Stimulated activated naive CD8-positive, alpha-beta T cell treated with anti-CD3 and anti-CD28 coated beads, Interleukin-15, Interleukin-2, amounts not matched to agents 100 ng/mL and 50 ng/mL, for 24 hours (primary cell): ENCODE data around the gene ATAD1.
"Not testable (repeated sequence)": the region's sequence is repeated elsewhere in the genome, so short reads cannot be mapped to it uniquely, and the experiment has no call there.

Experiments
- H3K27ac Mint-ChIP-seq: one replicate; pipeline ENCODE4 v1.8.0; 2021; ENCODE audit warnings: mild to moderate bottlenecking, mixed read lengths
- H3K27me3 Mint-ChIP-seq: one replicate; pipeline ENCODE4 v1.8.0; 2021; ENCODE audit warnings: mixed read lengths
- H3K36me3 Mint-ChIP-seq: one replicate; pipeline ENCODE4 v1.8.0; 2021; ENCODE audit warnings: low read depth, mixed read lengths
- H3K4me1 Mint-ChIP-seq: one replicate; pipeline ENCODE4 v1.8.0; 2021; ENCODE audit warnings: low read depth, mixed read lengths
- H3K4me3 Mint-ChIP-seq: one replicate; pipeline ENCODE4 v1.8.0; 2021; ENCODE audit warnings: mild to moderate bottlenecking, mixed read lengths
- H3K9me3 Mint-ChIP-seq: one replicate; pipeline ENCODE4 v1.8.0; 2021; ENCODE audit warnings: mixed read lengths

The ATAD1 gene, protein sequence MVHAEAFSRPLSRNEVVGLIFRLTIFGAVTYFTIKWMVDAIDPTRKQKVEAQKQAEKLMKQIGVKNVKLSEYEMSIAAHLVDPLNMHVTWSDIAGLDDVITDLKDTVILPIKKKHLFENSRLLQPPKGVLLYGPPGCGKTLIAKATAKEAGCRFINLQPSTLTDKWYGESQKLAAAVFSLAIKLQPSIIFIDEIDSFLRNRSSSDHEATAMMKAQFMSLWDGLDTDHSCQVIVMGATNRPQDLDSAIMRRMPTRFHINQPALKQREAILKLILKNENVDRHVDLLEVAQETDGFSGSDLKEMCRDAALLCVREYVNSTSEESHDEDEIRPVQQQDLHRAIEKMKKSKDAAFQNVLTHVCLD

DNA sequence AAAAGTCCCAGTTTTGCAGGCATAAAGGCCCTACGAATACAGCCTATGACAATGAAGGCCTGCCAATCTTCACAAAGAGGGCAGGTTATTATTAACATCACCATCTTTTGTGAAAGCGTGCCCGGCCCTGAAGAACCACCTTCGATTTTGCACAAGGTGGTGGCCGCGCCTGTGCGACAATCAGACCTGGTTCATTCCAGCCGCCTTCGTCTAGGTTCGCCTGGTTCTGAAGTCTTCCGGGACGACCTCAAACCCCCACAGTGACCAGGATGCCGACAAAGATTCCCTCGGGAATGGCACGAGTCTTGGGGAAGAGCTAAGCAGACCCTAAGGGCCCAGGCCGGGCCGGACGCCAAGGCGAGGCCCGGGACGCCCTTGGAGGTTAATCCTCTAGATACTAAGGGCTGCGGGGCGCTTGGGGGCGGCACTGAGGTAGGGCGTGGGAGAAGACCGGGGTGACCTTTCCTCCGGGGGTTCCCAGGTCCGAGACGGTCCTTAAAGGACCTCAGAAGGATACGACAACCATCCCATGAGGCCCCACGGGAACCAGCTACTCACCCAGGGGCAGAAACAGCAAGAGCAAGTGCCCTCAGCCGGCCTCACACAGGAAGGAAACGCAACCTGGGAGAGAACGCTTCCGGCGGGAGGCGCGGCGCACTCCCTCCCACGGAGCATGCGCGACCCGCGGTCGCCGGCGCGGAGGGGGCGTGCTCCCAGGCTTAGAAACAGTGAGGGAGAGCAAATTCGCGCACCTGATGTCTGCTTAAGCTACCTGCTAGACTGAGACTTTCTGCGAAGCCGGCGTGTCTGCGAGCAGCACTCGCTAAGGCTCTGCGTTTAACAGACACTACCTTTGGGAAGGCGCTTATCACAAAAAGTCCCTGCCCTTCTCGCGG lies at the start of gene ATAD1:
Gene ATAD1, minus strand, starts transcription at position 618 of the 896 bp plus-strand sequence. CDS start 3,627 bp downstream, outside the sequence.
- H3K27me3 Mint-ChIP-seq = no peaks in the 10 kb centered on the region
- H3K4me3 Mint-ChIP-seq = peak within 1 kb of the TSS; percentile 91
- H3K36me3 Mint-ChIP-seq = peaks cover 14% of the 10 kb centered on the region
- peak within 1 kb of the TSS; percentile 97 for H3K27ac Mint-ChIP-seq
- peaks cover 33% of the 10 kb centered on the region for H3K4me1 Mint-ChIP-seq
- H3K9me3 Mint-ChIP-seq = no peaks in the 10 kb centered on the region

DNA sequence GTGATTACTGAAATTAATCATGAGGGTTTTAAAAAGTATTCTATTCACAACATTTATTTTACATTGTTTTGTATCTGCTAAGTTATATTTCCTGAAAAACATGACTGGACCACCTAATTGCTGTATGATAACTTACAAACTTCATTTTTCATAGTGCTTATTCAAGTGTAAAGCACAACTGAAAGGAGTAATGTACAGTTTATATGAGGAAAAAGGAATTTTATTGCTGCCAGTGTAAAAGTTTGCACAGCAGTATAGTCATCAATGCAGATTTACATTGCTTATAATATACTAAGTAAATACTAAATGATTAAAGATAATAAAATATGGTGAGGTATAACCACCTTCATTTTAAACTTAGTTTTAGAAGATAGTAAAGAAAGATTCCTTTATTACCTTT lies 49.4 kb upstream of the ATAD1 start:
- H3K36me3 Mint-ChIP-seq = peaks cover 24% of the 10 kb centered on the region
- H3K4me1 Mint-ChIP-seq = peaks cover 58% of the 10 kb centered on the region
- no peaks in the 10 kb centered on the region for H3K9me3 Mint-ChIP-seq
- no peaks in the 10 kb centered on the region for H3K27me3 Mint-ChIP-seq
- peak overlapping the region; percentile 91 for H3K4me3 Mint-ChIP-seq
- no peak overlapping the region for H3K27ac Mint-ChIP-seq

DNA sequence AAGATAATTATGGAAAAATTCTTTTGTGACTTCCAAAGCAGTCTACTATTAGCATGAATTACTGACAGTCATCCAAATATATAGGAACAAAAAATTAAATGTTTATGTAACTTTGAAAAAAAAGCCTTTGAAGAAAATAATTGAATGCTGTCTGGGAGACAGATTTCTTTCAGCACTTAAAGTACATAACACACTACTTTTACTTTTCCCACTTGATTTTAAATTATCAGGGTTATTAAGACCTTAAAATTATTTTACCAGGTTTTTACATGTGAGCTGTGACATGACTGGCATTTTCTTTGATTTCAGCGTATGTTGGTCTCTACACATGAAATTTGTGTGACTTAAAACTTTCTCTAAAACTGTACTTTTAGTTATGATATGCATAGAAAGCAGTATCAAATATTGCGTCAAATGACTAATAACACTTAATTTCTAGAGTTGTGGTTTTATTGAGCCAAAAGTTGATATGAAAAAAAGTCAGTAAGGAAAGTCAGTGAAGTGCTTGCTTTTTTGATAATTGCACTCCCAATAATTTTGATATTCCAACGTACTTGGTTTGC lies 48.5 kb upstream of the ATAD1 start:
- Mint-ChIP-seq H3K27ac (peak overlapping the region; percentile 46), H3K4me1 (peaks cover 59% of the 10 kb centered on the region), H3K36me3 (peaks cover 24% of the 10 kb centered on the region), H3K9me3 (no peaks in the 10 kb centered on the region), H3K4me3 (peak overlapping the region; percentile 91), H3K27me3 (no peaks in the 10 kb centered on the region)

DNA sequence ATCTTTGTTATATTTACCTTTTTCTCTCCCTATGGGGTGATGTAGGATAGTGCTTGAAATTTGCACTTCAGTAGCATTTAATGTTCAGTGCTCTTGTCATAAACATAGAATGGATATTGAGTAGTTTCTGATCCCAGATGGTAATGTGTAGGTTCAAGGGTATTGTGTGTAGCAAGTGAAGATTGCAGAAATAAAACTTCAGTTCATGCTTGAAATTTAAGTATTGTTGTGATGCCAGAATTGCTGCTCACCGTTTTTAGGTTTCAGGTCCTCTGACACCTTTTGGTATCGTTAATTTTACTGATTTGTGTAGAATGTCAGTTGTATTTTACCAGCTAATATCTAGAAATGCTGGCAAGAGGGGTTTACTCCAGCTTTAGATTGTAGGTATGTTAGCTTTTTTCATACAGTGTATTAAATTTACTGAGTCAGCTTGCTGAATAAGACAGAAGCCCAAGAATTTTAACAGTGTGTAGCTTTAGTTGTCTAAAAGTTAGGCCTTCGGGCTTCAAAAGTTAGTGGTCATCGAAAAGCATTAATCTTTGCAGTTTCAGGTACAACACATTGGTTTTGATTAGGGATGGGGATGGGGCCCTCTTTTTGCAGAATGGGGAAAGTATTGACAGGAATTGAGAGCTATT lies 47.3 kb upstream of the ATAD1 start:
- peaks cover 61% of the 10 kb centered on the region for H3K4me1 Mint-ChIP-seq
- peak overlapping the region; percentile 91 for H3K4me3 Mint-ChIP-seq
- no peaks in the 10 kb centered on the region for H3K9me3 Mint-ChIP-seq
- peak overlapping the region; percentile 87 for H3K27ac Mint-ChIP-seq
- peaks cover 24% of the 10 kb centered on the region for H3K36me3 Mint-ChIP-seq
- no peaks in the 10 kb centered on the region for H3K27me3 Mint-ChIP-seq

DNA sequence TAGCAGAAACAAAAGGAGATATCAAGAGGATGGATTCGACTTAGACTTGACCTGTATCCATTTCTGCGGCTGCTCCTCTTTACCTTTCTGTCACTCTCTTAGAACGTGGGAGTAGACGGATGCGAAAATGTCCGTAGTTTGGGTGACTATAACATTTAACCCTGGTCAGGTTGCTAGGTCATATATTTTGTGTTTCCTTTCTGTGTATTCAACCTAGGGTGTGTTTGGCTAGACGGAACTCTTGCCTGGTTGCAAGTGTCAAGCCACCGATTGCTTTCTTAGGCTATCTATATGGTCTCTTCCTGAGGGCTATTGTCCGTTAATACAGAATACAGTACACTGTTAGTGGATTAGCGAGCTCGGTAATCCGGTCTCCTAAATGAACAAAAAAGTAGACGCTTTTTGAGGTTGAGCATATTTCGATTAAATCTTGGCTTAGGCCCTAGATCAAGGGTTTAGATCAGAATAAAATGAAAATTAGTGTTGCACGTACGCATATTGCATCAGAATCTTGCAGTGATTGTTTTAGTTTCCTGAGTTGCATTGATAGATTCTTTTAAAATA lies 46.6 kb upstream of the ATAD1 start:
- Mint-ChIP-seq H3K27me3 (no peaks in the 10 kb centered on the region), H3K4me1 (peaks cover 58% of the 10 kb centered on the region), H3K9me3 (no peaks in the 10 kb centered on the region), H3K36me3 (peaks cover 24% of the 10 kb centered on the region), H3K4me3 (peak overlapping the region; percentile 91), H3K27ac (peak overlapping the region; percentile 87)

DNA sequence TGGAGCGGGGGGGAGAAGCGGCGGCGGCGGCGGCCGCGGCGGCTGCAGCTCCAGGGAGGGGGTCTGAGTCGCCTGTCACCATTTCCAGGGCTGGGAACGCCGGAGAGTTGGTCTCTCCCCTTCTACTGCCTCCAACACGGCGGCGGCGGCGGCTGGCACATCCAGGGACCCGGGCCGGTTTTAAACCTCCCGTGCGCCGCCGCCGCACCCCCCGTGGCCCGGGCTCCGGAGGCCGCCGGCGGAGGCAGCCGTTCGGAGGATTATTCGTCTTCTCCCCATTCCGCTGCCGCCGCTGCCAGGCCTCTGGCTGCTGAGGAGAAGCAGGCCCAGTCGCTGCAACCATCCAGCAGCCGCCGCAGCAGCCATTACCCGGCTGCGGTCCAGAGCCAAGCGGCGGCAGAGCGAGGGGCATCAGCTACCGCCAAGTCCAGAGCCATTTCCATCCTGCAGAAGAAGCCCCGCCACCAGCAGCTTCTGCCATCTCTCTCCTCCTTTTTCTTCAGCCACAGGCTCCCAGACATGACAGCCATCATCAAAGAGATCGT lies 46.0 kb upstream of the ATAD1 start:
- H3K36me3 Mint-ChIP-seq = peaks cover 21% of the 10 kb centered on the region
- H3K4me3 Mint-ChIP-seq = peak overlapping the region; percentile 91
- not testable (repeated sequence) for H3K9me3 Mint-ChIP-seq, H3K27me3 Mint-ChIP-seq
- H3K27ac Mint-ChIP-seq = peak overlapping the region; percentile 87
- H3K4me1 Mint-ChIP-seq = peaks cover 54% of the 10 kb centered on the region

DNA sequence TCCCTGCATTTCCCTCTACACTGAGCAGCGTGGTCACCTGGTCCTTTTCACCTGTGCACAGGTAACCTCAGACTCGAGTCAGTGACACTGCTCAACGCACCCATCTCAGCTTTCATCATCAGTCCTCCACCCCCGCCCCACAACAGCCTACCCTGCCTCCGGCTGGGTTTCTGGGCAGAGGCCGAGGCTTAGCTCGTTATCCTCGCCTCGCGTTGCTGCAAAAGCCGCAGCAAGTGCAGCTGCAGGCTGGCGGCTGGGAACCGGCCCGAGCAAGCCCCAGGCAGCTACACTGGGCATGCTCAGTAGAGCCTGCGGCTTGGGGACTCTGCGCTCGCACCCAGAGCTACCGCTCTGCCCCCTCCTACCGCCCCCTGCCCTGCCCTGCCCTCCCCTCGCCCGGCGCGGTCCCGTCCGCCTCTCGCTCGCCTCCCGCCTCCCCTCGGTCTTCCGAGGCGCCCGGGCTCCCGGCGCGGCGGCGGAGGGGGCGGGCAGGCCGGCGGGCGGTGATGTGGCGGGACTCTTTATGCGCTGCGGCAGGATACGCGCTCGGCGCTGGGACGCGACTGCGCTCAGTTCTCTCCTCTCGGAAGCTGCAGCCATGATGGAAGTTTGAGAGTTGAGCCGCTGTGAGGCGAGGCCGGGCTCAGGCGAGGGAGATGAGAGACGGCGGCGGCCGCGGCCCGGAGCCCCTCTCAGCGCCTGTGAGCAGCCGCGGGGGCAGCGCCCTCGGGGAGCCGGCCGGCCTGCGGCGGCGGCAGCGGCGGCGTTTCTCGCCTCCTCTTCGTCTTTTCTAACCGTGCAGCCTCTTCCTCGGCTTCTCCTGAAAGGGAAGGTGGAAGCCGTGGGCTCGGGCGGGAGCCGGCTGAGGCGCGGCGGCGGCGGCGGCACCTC lies 45.3 kb upstream of the ATAD1 start, which contains the start of the genes KLLN and PTEN:
Gene KLLN, minus strand, starts transcription at position 481 of the 891 bp plus-strand sequence. CDS start 1,046 bp downstream, outside the sequence.
Gene PTEN, plus strand, starts transcription at position 573 of the 891 bp plus-strand sequence. CDS start 845 bp downstream, outside the sequence.
- H3K4me1 Mint-ChIP-seq = peaks cover 47% of the 10 kb centered on the region
- peak within 1 kb of the TSS; percentile 94 for H3K27ac Mint-ChIP-seq
- H3K27me3 Mint-ChIP-seq = no peaks in the 10 kb centered on the region
- H3K4me3 Mint-ChIP-seq = peak within 1 kb of the TSS; percentile 91
- H3K36me3 Mint-ChIP-seq = peaks cover 13% of the 10 kb centered on the region
- no peaks in the 10 kb centered on the region for H3K9me3 Mint-ChIP-seq

DNA sequence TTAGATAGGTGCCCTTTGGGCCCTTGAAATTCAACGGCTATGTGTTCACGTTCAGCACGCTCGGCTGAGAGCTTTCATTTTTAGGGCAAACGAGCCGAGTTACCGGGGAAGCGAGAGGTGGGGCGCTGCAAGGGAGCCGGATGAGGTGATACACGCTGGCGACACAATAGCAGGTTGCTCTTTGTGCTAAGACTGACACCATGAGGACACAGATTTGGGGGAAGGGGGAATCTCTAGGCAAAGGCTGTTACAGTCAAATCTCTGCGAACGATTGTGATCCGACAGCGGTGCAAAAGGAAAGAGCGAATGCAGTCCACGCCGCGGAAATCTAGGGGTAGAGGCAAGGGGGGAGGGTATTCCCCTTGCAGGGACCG lies 44.6 kb upstream of the ATAD1 start:
- Mint-ChIP-seq H3K36me3 (peaks cover 12% of the 10 kb centered on the region), H3K4me1 (peaks cover 41% of the 10 kb centered on the region), H3K4me3 (peak overlapping the region; percentile 91), H3K27ac (peak overlapping the region; percentile 94), H3K9me3 (no peaks in the 10 kb centered on the region), H3K27me3 (no peaks in the 10 kb centered on the region)

DNA sequence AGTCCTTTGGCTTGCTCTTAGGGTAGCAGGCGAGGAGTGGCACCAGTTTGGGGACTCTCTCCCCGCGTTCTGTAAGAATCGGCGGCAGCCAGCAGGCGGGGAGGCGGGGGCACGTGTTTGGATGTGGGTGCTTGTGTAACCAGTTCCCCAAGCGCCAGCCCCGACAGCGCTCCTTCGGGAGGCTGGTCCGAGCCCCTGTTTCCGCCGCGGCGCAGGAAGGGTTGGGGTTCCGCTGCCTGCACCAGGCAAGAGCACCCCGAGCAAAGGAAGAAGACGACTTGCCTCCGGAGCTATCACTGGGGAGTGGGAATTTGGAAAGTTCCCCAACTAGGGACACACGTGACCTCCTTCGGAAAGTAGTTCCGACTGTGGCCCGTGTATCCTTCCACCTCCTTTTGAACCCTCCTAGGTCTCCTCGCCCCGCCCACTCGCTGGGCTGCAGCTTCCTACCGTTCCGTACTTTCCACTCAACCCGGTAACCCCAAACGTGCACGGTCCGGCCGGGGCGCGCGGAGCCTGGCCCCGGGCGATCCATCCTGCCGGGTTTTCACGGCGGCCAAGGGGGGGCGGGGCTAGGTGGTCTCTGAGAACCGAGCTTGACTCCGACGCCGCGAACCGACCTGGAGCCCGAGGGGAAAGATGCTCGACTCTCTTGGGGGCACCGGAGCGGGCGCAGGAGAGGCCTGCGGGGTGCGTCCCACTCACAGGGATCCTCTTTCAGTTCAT lies 44.1 kb upstream of the ATAD1 start:
- H3K4me1 Mint-ChIP-seq = peaks cover 37% of the 10 kb centered on the region
- no peaks in the 10 kb centered on the region for H3K27me3 Mint-ChIP-seq

DNA sequence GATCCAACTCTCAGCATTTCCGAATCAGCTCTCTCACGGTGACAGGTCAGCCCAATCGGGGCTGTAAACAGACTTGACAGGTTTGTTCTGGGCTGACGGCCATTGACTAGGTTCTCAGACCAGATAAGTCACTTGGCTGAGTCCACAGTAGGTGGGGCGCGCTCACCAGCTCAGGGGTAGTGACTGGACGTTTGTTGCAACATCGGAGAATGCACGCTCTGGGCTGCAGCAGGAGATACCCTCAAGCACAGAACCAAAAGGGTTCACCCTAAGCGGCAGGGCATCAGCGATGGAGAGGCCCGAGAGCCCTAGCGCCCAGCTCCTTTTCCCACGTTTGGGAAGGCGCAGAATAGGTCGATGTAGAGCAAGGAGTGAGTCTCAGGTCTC lies 43.5 kb upstream of the ATAD1 start:
- peak overlapping the region; percentile 94 for H3K27ac Mint-ChIP-seq
- no peaks in the 10 kb centered on the region for H3K27me3 Mint-ChIP-seq
- H3K9me3 Mint-ChIP-seq = no peaks in the 10 kb centered on the region
- peak overlapping the region; percentile 91 for H3K4me3 Mint-ChIP-seq
- peaks cover 8% of the 10 kb centered on the region for H3K36me3 Mint-ChIP-seq
- peaks cover 31% of the 10 kb centered on the region for H3K4me1 Mint-ChIP-seq

More for the DNA sequence above, 44.1 kb upstream of the ATAD1 start:
- Mint-ChIP-seq H3K4me3 (peak overlapping the region; percentile 91), H3K36me3 (peaks cover 12% of the 10 kb centered on the region), H3K9me3 (no peaks in the 10 kb centered on the region), H3K27ac (peak overlapping the region; percentile 94)

DNA sequence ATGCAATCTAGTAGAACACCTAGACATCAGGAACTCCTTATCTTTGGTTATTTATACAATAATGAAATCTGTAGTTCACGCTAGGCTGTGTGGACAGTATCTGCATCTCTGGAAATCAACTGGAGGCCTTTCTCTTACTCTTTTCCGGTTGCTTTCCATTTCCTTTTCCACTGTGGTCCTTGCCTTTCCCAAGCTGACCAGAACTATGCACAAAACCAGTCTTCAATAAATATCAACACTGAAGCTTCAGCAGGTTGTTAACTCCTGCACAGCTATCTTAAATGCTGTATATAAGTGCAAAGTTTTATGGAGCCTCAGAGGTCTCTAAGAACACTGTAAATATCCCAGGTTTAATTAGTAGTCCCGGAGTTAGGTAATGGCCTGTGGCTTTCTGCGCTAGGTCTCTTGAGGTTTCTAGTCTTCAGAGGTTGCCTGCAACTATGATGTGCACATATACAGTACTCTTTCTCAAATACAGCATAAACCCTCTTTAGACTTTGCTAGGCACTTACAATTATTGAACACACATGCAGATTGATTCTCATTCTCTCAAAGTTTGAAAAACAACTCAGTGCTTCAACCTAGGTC lies 42.9 kb upstream of the ATAD1 start:
- Mint-ChIP-seq H3K36me3 (peaks cover 5% of the 10 kb centered on the region), H3K27ac (no peak overlapping the region), H3K4me1 (peaks cover 28% of the 10 kb centered on the region), H3K4me3 (peak overlapping the region; percentile 91), H3K9me3 (no peaks in the 10 kb centered on the region), H3K27me3 (no peaks in the 10 kb centered on the region)

DNA sequence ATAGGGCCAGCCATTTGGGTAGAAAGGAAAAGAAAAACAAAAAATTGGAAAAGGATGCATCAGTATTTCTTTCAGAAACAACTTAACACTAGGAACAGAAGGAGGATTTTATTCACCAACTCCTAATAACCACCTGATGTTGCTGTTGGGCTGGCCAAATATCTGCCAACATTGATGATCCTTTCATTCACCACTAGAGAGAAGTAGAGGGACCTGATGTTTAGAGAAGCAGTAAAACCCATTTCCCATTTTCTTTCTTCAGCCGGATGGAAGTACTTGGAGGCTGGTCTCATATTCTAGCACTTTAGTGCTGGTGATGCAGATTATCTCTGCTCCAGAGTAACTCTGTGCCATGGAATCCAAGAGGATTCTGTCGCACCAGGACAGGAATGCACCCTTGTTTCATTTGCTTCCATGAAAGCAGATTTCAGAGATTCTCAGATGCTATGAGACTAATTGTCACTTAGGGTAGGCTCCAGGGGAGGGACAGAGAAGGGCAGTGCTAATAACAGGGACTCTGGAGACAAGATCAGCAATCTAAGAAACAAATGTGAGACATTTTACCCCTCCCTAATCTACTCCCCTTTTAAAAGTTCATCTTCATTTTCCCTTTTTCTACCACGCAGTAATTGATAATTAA lies 42.2 kb upstream of the ATAD1 start:
- Mint-ChIP-seq H3K27ac (no peak overlapping the region), H3K9me3 (no peaks in the 10 kb centered on the region), H3K4me3 (peak overlapping the region; percentile 10), H3K27me3 (no peaks in the 10 kb centered on the region), H3K4me1 (peaks cover 28% of the 10 kb centered on the region), H3K36me3 (no peaks in the 10 kb centered on the region)
